GM20000 (cell line): ENCODE results near the gene FAM234A.
"Not testable (repeated sequence)": the region's sequence is repeated elsewhere in the genome, so short reads cannot be mapped to it uniquely, and the experiment has no call there.

Experiments used
- DNase-seq: peaks from one replicate; pipeline ENCODE4 v3.0.0; 2012; ENCODE audit warnings: low spot score
- CTCF ChIP-seq: IDR thresholded peaks from 2 replicates; pipeline ENCODE4 v1.5.1; 2012; ENCODE audit warnings: mild to moderate bottlenecking, control low read depth; ENCODE audit errors: extremely low read depth, missing control alignments

The FAM234A gene

GRCh38 chr16:192686-193085, 41.9 kb upstream of the FAM234A start:
- DNase-seq = no peak

GRCh38 chr16:193441-193840, 41.2 kb upstream of the FAM234A start:
- DNase-seq = no peak
- TF ChIP-seq CTCF = no peak

More at GRCh38 chr16:192686-193085, 41.9 kb upstream of the FAM234A start:
- TF ChIP-seq CTCF = no peak

- TF ChIP-seq CTCF = no peak
- no peak for DNase-seq
Measured at GRCh38 chr16:194516-194915, 40.1 kb upstream of the FAM234A start.

- DNase-seq = no peak
- no peak for TF ChIP-seq CTCF
Measured at GRCh38 chr16:200388-200787, 34.2 kb upstream of the FAM234A start.

- TF ChIP-seq CTCF = no peak
- DNase-seq = no peak
Measured at GRCh38 chr16:203246-203645, 31.4 kb upstream of the FAM234A start.

- not testable (repeated sequence) for DNase-seq
Measured at GRCh38 chr16:204046-204445, 30.6 kb upstream of the FAM234A start.

- DNase-seq = not testable (repeated sequence)
Measured at GRCh38 chr16:209359-209758, 25.3 kb upstream of the FAM234A start.

GRCh38 chr16:211631-212180, 22.9 kb upstream of the FAM234A start:
- not testable (repeated sequence) for DNase-seq

GRCh38 chr16:212999-213398, 21.6 kb upstream of the FAM234A start:
- no peak for DNase-seq
- no peak for TF ChIP-seq CTCF
